Measurements from ENCODE around the gene TMEM259.

DNA sequence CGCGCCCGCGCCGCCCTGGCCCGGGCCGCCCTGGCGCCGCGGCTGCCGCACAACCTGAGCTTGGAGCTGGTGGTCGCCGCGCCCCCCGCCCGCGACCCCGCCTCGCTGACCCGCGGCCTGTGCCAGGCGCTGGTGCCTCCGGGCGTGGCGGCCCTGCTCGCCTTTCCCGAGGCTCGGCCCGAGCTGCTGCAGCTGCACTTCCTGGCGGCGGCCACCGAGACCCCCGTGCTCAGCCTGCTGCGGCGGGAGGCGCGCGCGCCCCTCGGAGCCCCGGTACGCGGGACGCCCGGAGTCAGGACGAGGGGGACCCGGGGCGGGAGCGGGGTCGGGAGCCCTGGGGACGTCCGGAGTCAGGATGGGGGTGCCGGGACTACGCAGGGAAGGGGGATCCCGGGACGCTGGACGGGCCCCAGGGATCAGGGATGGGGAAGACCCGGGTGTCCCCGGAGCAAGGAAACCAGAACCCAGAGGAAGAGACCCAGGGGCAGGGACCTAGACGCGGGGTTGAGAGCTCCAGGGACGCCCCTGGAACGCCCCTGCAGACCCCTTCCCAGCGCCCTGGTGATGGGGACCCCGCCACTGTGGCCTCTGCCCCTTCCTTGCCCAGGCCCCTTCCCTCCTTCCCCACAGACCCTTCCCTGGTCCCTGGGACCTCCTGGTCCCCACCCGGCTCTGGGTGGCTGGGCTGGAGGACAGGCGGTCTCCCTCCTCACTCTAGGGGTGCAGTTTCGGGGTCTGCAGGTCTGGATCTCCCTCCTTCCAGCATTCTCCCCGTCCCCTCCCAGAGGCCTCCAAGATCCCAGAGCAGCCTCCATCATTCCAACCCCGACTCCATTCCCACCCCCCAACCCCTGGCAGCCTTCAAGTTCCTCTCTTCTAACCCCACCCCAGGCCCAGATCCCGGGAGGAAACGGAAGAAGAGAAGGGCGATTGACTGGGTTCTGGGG is 20.1 kb downstream of the TMEM259 start:
- TF ChIP-seq, protein P1, sequence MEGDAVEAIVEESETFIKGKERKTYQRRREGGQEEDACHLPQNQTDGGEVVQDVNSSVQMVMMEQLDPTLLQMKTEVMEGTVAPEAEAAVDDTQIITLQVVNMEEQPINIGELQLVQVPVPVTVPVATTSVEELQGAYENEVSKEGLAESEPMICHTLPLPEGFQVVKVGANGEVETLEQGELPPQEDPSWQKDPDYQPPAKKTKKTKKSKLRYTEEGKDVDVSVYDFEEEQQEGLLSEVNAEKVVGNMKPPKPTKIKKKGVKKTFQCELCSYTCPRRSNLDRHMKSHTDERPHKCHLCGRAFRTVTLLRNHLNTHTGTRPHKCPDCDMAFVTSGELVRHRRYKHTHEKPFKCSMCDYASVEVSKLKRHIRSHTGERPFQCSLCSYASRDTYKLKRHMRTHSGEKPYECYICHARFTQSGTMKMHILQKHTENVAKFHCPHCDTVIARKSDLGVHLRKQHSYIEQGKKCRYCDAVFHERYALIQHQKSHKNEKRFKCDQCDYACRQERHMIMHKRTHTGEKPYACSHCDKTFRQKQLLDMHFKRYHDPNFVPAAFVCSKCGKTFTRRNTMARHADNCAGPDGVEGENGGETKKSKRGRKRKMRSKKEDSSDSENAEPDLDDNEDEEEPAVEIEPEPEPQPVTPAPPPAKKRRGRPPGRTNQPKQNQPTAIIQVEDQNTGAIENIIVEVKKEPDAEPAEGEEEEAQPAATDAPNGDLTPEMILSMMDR (IDR thresholded peaks at IDR 0.05; ENCODE audit: extremely low read depth in 1 of 2, insufficient read depth in 1 of 2, low read depth in 1 of 2, low read length in 2 of 2), result no peak
- TF ChIP-seq POLR2A (IDR thresholded peaks at IDR 0.05; ENCODE audit: low read depth, low read length), result no peak
- TF ChIP-seq, protein P2, sequence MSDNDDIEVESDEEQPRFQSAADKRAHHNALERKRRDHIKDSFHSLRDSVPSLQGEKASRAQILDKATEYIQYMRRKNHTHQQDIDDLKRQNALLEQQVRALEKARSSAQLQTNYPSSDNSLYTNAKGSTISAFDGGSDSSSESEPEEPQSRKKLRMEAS (IDR thresholded peaks at IDR 0.05; ENCODE audit: insufficient read depth, insufficient read length), result no peak
- TF ChIP-seq POLR2AphosphoS5 (IDR thresholded peaks at IDR 0.05; ENCODE audit: insufficient read depth, low read depth, low read length), result no peak
- peak; percentile 55 for TF ChIP-seq EZH2 (IDR thresholded peaks at IDR 0.05; ENCODE audit: borderline replicate concordance, low read depth, low read length, severe bottlenecking)
- no peak for TF ChIP-seq FOS (IDR thresholded peaks at IDR 0.05; ENCODE audit: borderline replicate concordance, insufficient read depth, low read length)
